HFF-Myc (cell line): ENCODE results near the gene ZBTB45.

Experiments used
- DNase-seq: peaks from one replicate; pipeline ENCODE4 v3.0.0-alpha.2; 2011; ENCODE audit warnings: low read depth; ENCODE audit errors: extremely low read depth
- H3K4me3 ChIP-seq: replicated peaks from 2 replicates; pipeline ENCODE4 v1.5.1; 2011; ENCODE audit warnings: low read depth, mild to moderate bottlenecking, control low read depth, low read length
- CTCF ChIP-seq: IDR thresholded peaks from 2 replicates; pipeline ENCODE4 v1.5.1; 2012; ENCODE audit warnings: mild to moderate bottlenecking, low read depth, low read length, control low read depth; ENCODE audit errors: missing control alignments

ZBTB45 gene

GRCh38 chr19:58561373-58562121 lies 41.9 kb upstream of the ZBTB45 start:
- no peak overlapping the region for H3K4me3 ChIP-seq
- no peak for TF ChIP-seq CTCF
- DNase-seq, result no peak

GRCh38 chr19:58560921-58561320 lies 41.3 kb upstream of the ZBTB45 start:
- no peak overlapping the region for H3K4me3 ChIP-seq
- no peak for DNase-seq
- TF ChIP-seq CTCF, result no peak

- H3K4me3 ChIP-seq, result peak overlapping the region; percentile 80
- TF ChIP-seq CTCF, result no peak
These were observed 40.6 kb upstream of the ZBTB45 start for GRCh38 chr19:58560007-58560887.

GRCh38 chr19:58559275-58560006 lies 39.8 kb upstream of the ZBTB45 start:
- DNase-seq, result peak; percentile 84
- TF ChIP-seq CTCF, result no peak
- H3K4me3 ChIP-seq, result peak overlapping the region; percentile 80

More at GRCh38 chr19:58560007-58560887, 40.6 kb upstream of the ZBTB45 start:
- no peak for DNase-seq

- H3K4me3 ChIP-seq, result peak overlapping the region; percentile 80
- peak; percentile 95 for DNase-seq
- no peak for TF ChIP-seq CTCF
These were observed 39.1 kb upstream of the ZBTB45 start for GRCh38 chr19:58558623-58559274.

GRCh38 chr19:58558066-58558622 lies 38.5 kb upstream of the ZBTB45 start, which contains the start of gene UBE2M:
UBE2M (minus strand) TSS chr19:58558611; CDS start chr19:58558381, 230 bp downstream.
- TF ChIP-seq CTCF, result no peak
- DNase-seq, result no peak
- peak within 1 kb of the TSS; percentile 80 for H3K4me3 ChIP-seq
